Motor neuron (in vitro differentiated cells): ENCODE results near the gene BMP8A. TPM values are rescaled to one million over a fixed set of nuclear protein-coding genes. Genes with fewer than 3 reads are reported as not detected.
"Not testable (repeated sequence)": the region's sequence is repeated elsewhere in the genome, so short reads cannot be mapped to it uniquely, and the experiment has no call there.

Experiments used
- ATAC-seq, 8 experiments: fragments of 200-7000 bp; cut with Tn5 transposase; replicated peaks in 6 of 8; 2 replicates each; pipeline ENCODE4 v1.8.0; 2021; ENCODE audit warnings: mild to moderate bottlenecking in 8 of 8, moderate library complexity in 8 of 8
- H3K27ac ChIP-seq, 2 donors: fragments of 250-450 bp; sonication (Bioruptor Pico); 2 replicates each; pipeline ENCODE4 v1.9.0; 2021; ENCODE audit warnings: antibody characterized with exemption in 2 of 2, mild to moderate bottlenecking in 2 of 2, moderate library complexity in 1 of 2
- H3K4me1 ChIP-seq, 2 donors: fragments of 250-450 bp; sonication (Bioruptor Pico); replicated peaks in 1 of 2; 2 replicates each; pipeline ENCODE4 v1.6.1; 2021; ENCODE audit warnings: antibody characterized with exemption in 2 of 2, mild to moderate bottlenecking in 2 of 2, moderate library complexity in 1 of 2
- H3K4me3 ChIP-seq, 5 donors: fragments of 250-450 bp; sonication (Bioruptor Pico); 2 replicates each; pipeline ENCODE4 v1.9.0; 2021; ENCODE audit warnings: antibody characterized with exemption in 5 of 5, mild to moderate bottlenecking in 5 of 5, moderate library complexity in 4 of 5
- WGBS, 10 experiments: fragments of 450-650 bp; shearing (Covaris generic); methylation state at CpG; one replicate each; pipeline ENCODE4 v1.0.0; 2022; 5-methylcytosine and 5-hydroxymethylcytosine counted together
- in situ Hi-C, 9 experiments: fragments of 400-800 bp; cut with MboI; loops; one replicate each; pipeline ENCODE4 v1.15.0; 2021; ENCODE audit warnings: low sequenced_read_pairs in 9 of 9, low pct_unique_long_range_greater_than_20kb in 2 of 9; ENCODE audit not compliant: unreplicated experiment in 9 of 9
- total RNA-seq, 8 experiments: library from RNA; unstranded; fragments of 300-600 nt; gene quantifications; 2 replicates each; pipeline versions ENCODE4 v1.2.3 to v1.2.4, GENCODE V29; 2022

BMP8A gene
- total RNA-seq, 8 experiments from 2014 or later: 0.16 to 0.43 (median 0.22) TPM; not detected in 4

DNA sequence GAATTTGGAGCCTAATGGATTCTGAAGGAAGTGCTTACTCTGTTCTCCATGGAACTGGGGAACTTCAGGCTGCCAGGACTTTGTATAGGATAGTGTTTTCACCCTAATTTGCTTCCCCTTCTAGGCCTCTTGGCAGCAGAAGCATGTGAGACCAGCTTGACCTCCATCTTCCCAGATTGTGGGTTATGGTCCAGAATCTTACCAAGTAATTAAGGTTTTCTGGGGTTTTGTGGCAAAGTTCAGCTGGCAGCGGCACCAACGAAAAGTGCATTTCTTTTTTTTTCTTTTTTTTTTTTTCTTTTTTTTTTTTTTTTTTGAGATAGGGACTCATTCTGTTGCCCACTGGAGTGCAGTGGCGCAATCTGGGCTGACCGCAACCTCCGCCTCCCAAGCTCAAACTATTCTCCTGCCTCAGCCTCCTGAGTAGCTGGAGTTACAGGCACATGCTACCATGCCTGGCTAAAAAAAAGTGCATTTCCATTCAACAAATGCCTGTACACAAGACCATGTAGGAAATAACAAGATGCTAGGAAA is 3.4 kb upstream of the BMP8A start:
- 72 to 100% (median 94%) methylated on average over 1 to 5 of the region's 5 CpGs; no CpG with 5 or more reads in 2 of the 10 experiments for WGBS, 10 experiments
- Histone ChIP-seq H3K4me1 (no peaks in the 10 kb centered on the region), H3K4me3 (no peak overlapping the region), H3K27ac (no peak overlapping the region)
- in situ Hi-C loops: no loop called here
- no peak for ATAC-seq

DNA sequence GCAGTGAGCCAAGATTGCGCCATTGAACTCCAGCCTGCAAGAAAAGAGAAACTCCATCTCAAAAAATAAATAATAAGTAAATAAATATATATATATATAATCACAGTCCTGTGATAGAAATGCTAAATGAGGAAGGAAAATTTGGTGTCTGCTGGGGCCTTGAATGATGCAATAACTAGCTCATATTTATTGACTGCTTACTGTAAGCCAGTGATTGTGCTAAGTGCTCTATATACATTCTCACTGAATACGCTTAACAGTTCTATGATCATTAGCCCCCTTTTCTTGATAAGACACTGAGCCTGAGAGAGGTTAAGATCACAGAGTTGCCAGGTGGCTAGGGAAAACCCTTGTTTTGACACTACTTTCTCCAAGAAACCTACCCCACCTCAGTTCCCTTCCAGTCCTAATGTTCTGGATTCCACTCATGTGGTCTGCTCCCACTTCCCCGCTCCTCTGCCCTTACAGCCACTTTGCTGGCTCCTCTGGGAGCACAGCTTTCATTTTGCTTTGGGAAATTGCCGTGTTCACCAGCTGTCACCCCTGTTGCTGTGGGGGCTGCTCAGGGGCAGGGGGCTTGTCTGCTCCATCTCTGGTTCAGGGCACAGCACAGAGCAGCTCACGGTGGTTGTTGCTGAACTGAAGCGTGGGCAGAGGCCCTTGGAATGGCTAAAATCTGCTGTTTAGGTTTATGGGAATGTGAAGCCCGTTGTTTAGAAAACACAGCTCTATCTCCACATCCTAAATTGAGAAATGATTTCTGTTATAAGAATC is 2.5 kb upstream of the BMP8A start:
- in situ Hi-C loops: no loop called here
- Histone ChIP-seq H3K27ac (no peak overlapping the region), H3K4me1 (no peaks in the 10 kb centered on the region), H3K4me3 (no peak overlapping the region)
- ATAC-seq: no peak
- WGBS, 10 experiments: 20 to 100% (median 63%) methylated on average over 1 to 6 of the region's 7 CpGs; no CpG with 5 or more reads in 4 of the 10 experiments

DNA sequence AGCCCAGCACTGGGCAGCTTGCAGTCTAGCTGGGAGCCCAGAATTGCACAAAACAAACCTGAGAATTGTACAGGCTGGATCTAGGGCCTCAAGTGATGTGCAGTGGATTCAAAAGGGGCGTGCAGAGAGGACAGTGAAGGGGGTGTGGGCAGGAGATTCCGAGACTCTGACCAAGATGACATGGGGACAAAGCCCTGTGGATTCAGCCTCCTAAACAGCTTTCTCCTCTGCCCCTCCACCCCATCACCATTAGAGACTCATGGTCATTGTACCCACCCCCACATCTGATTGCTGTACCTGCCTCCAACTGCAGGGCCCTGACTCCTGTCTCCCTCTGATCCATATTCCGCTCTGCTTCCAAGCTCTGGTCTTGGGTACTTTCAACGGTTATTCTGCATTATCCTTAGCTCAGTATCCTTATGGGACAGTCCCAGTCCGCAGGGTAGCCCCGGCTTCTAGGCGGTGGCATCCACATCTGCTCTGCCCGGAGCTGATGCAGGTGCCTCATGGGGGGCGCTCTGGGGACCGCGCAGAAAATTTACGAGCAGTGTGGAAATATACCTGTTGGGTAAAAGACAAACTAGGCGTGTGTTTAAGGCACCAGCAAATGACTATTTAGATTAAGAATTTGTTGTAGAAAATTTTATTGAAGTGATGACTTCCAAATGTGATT is 1.7 kb upstream of the BMP8A start:
- no peaks in the 10 kb centered on the region for H3K4me1 ChIP-seq
- no peak overlapping the region for H3K4me3 ChIP-seq
- whole genome bisulfite sequencing, 10 experiments: 39 to 100% (median 44%) methylated on average over 1 to 13 of the region's 13 CpGs; no CpG with 5 or more reads in 3 of the 10 experiments
- in situ Hi-C loops: no loop called here
- ATAC-seq: no peak
- no peak overlapping the region for H3K27ac ChIP-seq

DNA sequence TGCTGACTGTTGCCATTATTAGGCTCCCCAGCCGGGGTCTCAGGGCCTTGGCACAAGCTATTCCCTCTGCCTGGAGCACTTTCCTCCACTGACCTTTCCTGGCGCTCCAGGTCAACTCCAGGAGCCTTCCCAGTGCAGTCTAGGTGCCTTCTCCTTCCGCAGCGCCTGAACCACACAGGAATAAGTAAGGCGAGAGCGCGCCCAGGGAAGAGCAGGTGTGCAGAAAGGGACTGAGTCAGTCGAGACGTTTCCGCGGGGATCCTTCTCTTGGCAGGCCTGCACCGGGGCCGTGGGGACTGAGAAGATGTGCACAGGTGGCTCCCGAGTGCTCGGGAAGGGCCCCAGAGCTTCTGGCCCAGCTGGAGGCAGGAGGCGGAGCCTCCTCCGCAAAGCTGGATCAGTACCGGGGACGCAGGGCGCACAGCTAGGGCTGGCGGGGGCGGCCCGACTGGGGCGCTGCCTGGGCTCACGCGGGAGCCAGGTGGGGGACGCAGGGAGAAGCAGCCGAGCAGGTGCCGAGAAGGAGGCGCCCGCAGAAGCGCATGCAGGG is 765 bp upstream of the BMP8A start:
- peak in 1 of 8 experiments; percentile 2 for ATAC-seq
- no peaks in the 10 kb centered on the region for H3K4me1 ChIP-seq
- 13 to 83% (median 21%) methylated on average over 2 to 13 of the region's 32 CpGs; no CpG with 5 or more reads in 6 of the 10 experiments for WGBS, 10 experiments
- in situ Hi-C loops: no loop called here
- H3K4me3 ChIP-seq: peak overlapping the region in 3 of 5 donors; percentile 39 to 54 (median 39)
- no peak overlapping the region for H3K27ac ChIP-seq

DNA sequence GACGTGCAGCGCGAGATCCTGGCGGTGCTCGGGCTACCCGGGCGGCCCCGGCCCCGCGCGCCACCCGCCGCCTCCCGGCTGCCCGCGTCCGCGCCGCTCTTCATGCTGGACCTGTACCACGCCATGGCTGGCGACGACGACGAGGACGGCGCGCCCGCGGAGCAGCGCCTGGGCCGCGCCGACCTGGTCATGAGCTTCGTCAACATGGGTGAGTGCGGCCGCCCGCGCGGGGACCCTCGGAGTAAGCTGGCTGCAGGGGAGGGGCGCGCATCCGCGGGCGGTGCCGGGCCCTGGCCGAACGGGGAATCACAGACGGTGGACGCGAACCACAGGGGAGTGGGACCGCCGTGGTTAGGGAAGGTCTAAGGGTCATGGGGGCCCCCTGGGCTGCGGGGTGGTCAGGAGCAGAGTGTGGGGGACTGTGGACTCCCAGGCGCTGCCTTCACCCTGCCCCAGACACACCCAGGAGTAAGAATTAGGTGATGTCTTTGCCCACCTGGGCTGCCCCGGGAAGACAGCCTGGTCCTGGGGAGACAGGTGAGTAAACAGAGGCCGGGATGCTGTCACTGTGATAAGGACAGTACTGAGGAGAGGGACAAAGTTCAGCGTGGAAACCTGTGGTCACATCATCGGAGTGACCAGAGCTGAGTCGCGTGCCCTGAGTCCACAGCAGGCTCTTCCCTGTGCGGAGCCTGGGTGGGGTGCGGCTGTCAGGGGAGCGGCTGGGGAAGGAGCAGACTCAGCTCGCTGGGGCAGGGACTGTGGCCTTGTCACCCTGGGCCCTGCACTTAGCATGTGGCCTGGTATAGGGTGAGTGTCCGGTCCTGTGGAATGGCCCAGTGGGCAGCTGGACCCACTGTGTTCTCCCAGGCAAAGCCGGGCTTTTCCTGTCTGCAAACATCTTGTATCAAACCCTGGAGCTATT is 944 bp downstream of the BMP8A start:
- in situ Hi-C loops, H3K27ac ChIP-seq, H3K4me1 ChIP-seq: not testable (repeated sequence)
- peak in 5 of 8 experiments; percentile 3 to 32 (median 27) for ATAC-seq
- peak overlapping the region; percentile 29 to 54 (median 39) for H3K4me3 ChIP-seq
- 7 to 70% (median 50%) methylated on average over 1 to 17 of the region's 67 CpGs; no CpG with 5 or more reads in 7 of the 10 experiments for WGBS, 10 experiments

DNA sequence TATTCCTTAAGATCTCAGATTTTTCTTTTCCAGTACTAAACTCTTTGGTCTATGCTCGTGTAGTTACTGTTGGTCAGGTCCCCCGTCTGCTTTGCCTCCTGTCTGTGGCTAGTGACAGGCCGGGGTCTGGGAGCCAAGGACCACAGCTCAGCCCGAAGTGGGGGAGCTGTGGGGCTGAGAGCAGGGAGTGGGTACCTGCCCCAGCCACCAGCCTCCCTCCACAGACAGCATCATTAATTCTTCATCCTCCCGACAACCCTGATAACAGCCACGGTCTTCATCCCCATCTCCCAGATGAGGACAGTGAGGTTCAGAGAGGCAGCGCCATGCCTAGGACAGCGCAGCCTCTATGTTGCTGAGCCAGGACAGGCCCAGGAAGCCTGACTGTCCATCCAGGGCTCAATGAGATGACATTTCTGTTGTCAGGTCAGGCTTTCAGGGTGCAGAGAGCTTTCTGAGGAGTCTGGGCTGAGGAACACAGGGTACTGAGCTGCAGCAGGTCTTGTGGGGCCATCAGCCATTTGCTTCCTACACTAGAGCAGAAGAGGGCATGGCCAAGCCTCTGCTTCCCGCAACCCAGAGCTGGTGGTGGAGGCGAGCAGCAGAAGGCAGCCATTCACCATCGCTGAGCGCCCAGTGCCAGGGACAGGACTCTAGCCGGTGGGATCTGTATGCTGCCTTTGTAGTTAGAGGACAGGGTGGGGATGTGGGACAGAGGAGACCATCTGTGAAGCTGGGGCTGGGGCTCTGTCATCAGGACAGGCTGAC is 1.8 kb downstream of the BMP8A start:
- H3K4me1 ChIP-seq, H3K4me3 ChIP-seq, in situ Hi-C loops, H3K27ac ChIP-seq, ATAC-seq: not testable (repeated sequence)
- WGBS, 10 experiments: 60 to 100% (median 73%) methylated on average over 1 to 5 of the region's 13 CpGs; no CpG with 5 or more reads in 4 of the 10 experiments

DNA sequence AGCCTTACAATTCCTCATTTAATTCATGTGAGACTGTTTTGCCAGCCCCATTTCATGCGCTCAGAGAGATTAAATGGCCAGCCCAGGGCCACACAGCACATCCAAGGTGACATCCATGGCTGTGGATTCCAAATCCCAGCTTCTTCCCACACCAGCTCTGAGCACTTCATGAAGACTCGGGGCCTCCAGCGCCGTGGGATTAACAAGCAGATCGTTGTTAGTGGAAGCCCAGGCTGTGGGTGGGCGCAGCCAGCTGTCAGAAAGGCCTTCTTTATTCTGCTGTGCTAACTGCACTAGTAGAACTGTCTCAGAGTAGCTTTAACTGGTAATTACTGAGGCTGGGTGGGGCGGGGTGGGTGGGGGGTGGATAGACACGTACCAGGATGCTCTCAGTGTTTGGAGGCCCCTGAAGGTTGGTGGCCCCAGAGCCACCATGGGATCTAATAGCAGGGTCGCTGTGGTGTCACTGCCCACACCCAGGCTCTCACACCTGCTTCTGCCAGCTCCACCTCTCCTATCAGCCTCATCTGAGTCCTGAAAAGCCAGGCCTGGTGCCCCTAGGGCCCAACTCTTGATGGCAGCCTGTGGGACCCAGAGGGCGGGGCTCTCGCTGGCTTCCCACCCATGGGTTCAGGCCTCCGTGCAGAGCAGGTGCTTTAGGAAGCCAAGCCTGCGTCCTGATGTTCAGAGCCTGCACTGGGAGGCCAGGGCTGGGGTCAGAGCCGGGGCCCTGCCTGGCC is 3.4 kb downstream of the BMP8A start:
- H3K27ac ChIP-seq: no peak overlapping the region
- in situ Hi-C loops: no loop called here
- WGBS, 10 experiments: 50 to 100% (median 82%) methylated on average over 1 to 6 of the region's 14 CpGs; no CpG with 5 or more reads in 3 of the 10 experiments
- H3K4me1 ChIP-seq: peaks cover 0 to 5% of the 10 kb centered on the region in 2 donors
- no peak overlapping the region for H3K4me3 ChIP-seq
- ATAC-seq: no peak

DNA sequence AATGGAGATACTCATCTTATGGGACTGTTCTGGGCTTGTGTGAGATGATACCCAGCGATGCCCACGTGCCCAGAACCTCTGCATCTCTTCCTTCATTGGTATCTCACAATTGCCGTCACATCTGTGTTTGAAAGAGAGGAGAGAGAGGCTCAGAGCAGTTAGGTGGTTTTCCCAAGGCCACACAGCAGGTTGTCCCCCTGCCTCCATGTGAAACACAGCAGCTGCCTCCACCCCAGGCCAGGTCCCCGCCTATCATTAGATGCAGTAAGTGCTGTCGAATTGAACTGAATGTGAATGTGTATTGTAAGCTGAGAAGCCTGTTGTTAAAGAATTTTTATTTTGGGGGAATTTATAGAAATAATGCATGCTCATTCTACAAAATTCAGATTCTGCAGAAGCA is 5.1 kb downstream of the BMP8A start:
- 71 to 91% methylated on average over 1 to 2 of the region's 5 CpGs; no CpG with 5 or more reads in 8 of the 10 experiments for WGBS, 10 experiments
- in situ Hi-C loops, H3K27ac ChIP-seq, H3K4me1 ChIP-seq, H3K4me3 ChIP-seq, ATAC-seq: not testable (repeated sequence)

DNA sequence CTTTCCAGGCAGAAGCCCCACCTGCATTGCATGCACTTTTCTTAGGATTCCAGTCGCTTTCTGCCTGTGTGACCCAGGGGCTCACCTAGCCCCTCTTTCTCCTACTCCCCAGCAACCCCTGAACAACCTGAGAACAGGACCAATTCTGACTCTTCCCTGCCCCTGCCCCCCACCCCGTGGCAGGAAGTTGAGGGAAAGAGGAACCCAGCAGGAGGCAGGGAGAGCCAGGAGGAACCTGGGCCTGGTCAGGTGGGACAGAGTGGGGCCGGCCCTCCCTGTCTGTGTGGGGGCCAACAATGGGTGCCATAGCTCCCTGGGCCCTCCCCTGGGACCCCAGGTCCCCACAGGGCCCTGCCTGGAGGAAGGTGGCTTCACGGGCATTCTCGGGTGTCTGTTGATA is 6.1 kb downstream of the BMP8A start:
- Histone ChIP-seq H3K27ac (no peak overlapping the region), H3K4me1 (peaks cover 0 to 6% of the 10 kb centered on the region in 2 donors), H3K4me3 (no peak overlapping the region)
- WGBS, 10 experiments: 53 to 100% (median 100%) methylated on average over 1 to 2 of the region's 5 CpGs; no CpG with 5 or more reads in 5 of the 10 experiments
- in situ Hi-C loops: no loop called here
- ATAC-seq: no peak

DNA sequence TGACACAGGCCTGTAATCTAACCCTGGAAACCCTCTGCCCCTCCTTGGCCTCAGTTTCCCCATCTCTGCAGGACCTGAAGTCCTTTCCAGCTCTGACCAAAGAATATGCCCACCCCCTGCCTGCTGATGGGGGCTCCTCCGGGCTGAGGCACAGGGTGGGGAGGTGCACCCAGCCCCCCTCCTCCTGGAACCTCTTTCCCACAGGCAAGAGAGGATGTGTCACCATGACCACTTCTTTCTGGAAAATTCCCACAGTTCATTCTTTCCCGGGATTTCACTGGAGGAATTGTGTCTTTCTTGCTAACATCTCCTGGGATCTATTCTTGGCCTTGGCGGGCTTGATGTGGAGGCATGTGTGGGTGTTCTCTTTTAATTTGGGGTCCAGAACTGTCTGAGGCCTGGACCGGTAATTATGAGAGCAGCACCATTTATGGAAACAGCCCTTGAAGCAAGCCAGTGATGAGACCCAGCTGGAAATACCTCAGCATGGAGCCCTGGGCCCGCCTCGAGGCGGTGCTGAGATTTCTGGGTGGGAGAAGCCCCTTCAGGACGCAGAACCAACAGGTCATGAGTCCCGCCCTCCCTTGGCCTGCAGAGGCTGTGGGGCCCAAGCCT is 6.8 kb downstream of the BMP8A start:
- 74 to 100% methylated on average over 1 to 3 of the region's 9 CpGs; no CpG with 5 or more reads in 8 of the 10 experiments for WGBS, 10 experiments
- ATAC-seq, H3K4me3 ChIP-seq, in situ Hi-C loops, H3K4me1 ChIP-seq, H3K27ac ChIP-seq: not testable (repeated sequence)

DNA sequence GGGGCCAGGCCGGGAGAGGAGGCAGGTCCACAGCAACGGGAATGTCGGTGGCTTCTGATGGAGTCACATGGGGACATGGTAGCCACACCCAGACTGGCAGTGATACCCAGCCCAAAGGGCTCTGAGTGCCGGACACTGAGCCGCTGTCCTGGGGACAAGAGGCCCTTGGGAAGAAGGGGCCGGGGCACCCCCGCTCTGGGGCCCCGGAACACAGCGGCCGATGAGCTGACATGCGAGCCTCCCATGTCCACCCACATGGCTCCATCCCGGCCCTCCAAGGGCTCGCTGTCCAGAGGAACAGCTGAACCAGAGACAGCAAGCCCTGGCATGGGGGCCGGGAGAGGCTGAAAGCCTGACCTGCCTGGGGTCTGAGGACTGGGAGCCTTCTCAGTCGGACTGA is 7.4 kb downstream of the BMP8A start:
- H3K27ac ChIP-seq, in situ Hi-C loops, H3K4me1 ChIP-seq, H3K4me3 ChIP-seq: not testable (repeated sequence)
- peak in 2 of 8 experiments; percentile 12 to 23 for ATAC-seq
- WGBS, 10 experiments: no CpG with 5 or more reads among the region's 15 CpGs
